Immature natural killer cell (primary cell): Measurements from ENCODE around the gene FGGY. TPM values are rescaled to one million over a fixed set of nuclear protein-coding genes. Genes with fewer than 3 reads are reported as not detected.
"Not testable (repeated sequence)": the region's sequence is repeated elsewhere in the genome, so short reads cannot be mapped to it uniquely, and the experiment has no call there.

Experiments
- DNase-seq, 3 donors: peaks; one replicate each; pipeline ENCODE4 v3.0.0; 2022; ENCODE audit warnings: mixed read lengths in 1 of 3
- H3K27ac Mint-ChIP-seq, 6 donors: one replicate each; pipeline ENCODE4 v1.8.0; 2020; ENCODE audit warnings: mixed read lengths in 6 of 6, mild to moderate bottlenecking in 5 of 6, inconsistent platforms in 4 of 6, moderate library complexity in 3 of 6
- H3K27me3 Mint-ChIP-seq, 3 donors: one replicate each; pipeline ENCODE4 v1.8.0; 2020 to 2021; ENCODE audit warnings: low read depth in 3 of 3, mild to moderate bottlenecking in 3 of 3, mixed read lengths in 3 of 3, moderate library complexity in 3 of 3, inconsistent platforms in 1 of 3
- H3K36me3 Mint-ChIP-seq, 3 donors: one replicate each; pipeline ENCODE4 v1.8.0; 2020; ENCODE audit warnings: mixed read lengths in 3 of 3, inconsistent platforms in 2 of 3, mild to moderate bottlenecking in 2 of 3
- H3K4me1 Mint-ChIP-seq, 2 donors: one replicate each; pipeline ENCODE4 v1.8.0; 2020; ENCODE audit warnings: inconsistent platforms in 2 of 2, mild to moderate bottlenecking in 2 of 2, mixed read lengths in 2 of 2, moderate library complexity in 1 of 2
- H3K4me3 Mint-ChIP-seq, 5 donors: one replicate each; pipeline ENCODE4 v1.8.0; 2020; ENCODE audit warnings: mild to moderate bottlenecking in 5 of 5, mixed read lengths in 5 of 5, inconsistent platforms in 3 of 5, moderate library complexity in 3 of 5
- H3K9me3 Mint-ChIP-seq, 6 donors: one replicate each; pipeline ENCODE4 v1.8.0; 2020; ENCODE audit warnings: mild to moderate bottlenecking in 6 of 6, mixed read lengths in 6 of 6, inconsistent platforms in 4 of 6, moderate library complexity in 3 of 6
- polyA plus RNA-seq, 3 donors: library from polyadenylated mRNA; unstranded; fragments of 300-500 nt; fragmentation: Illumina TruSeq; gene quantifications; one replicate each; pipeline ENCODE4 v1.2.3, GENCODE V29; 2021

The FGGY gene
- polyA plus RNA-seq, 3 donors from 2014 or later: 4.0 to 8.4 (median 5.1) TPM

- H3K36me3 Mint-ChIP-seq, H3K27me3 Mint-ChIP-seq, H3K27ac Mint-ChIP-seq, H3K4me1 Mint-ChIP-seq, H3K9me3 Mint-ChIP-seq, DNase-seq, H3K4me3 Mint-ChIP-seq: not testable (repeated sequence)
Observed at GRCh38 chr1:59592410-59592809, 295.5 kb downstream of the FGGY start.

GRCh38 chr1:59592924-59593323 is 296.0 kb downstream of the FGGY start:
- Mint-ChIP-seq H3K4me1 (no peaks in the 10 kb centered on the region), H3K27me3 (peaks cover 0 to 4% (median 1%) of the 10 kb centered on the region in 3 donors), H3K4me3 (no peak overlapping the region), H3K27ac (no peak overlapping the region), H3K9me3 (peaks cover 0 to 6% (median 0%) of the 10 kb centered on the region in 6 donors), H3K36me3 (no peaks in the 10 kb centered on the region)
- DNase-seq: no peak

GRCh38 chr1:59593798-59594790 is 297.2 kb downstream of the FGGY start:
- Mint-ChIP-seq H3K9me3 (peaks cover 0 to 6% (median 0%) of the 10 kb centered on the region in 6 donors), H3K27ac (no peak overlapping the region), H3K27me3 (peaks cover 0 to 2% (median 1%) of the 10 kb centered on the region in 3 donors), H3K4me3 (no peak overlapping the region), H3K4me1 (no peaks in the 10 kb centered on the region), H3K36me3 (peaks cover 0 to 4% (median 0%) of the 10 kb centered on the region in 3 donors)
- no peak for DNase-seq

DNA sequence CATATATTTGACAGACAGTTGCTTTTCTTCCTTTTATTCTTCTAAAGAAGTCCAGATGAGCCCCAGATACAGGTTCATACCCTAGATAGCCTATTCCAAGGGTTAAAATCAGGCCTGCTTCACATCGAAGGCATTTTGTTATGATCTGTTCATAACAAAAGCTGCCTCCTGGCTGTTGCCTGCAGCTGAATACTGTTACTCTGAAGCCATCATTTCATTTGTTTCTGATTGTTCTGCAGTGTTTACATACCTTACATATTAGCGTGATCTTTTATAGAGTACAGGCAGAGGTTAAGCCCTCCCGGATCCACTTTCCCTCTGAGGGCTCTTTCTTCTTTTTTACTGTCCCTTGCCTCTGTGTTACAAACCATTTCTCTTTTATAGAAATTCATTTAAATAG is 298.9 kb downstream of the FGGY start:
- H3K27ac Mint-ChIP-seq: no peak overlapping the region
- H3K4me1 Mint-ChIP-seq: no peaks in the 10 kb centered on the region

GRCh38 chr1:59596432-59596831 is 299.5 kb downstream of the FGGY start:
- DNase-seq: no peak
- peaks cover 0 to 3% (median 0%) of the 10 kb centered on the region in 3 donors for H3K27me3 Mint-ChIP-seq
- no peaks in the 10 kb centered on the region for H3K4me1 Mint-ChIP-seq
- no peak overlapping the region for H3K4me3 Mint-ChIP-seq
- H3K27ac Mint-ChIP-seq: no peak overlapping the region
- H3K36me3 Mint-ChIP-seq: peaks cover 0 to 9% (median 0%) of the 10 kb centered on the region in 3 donors
- peaks cover 0 to 2% (median 0%) of the 10 kb centered on the region in 6 donors for H3K9me3 Mint-ChIP-seq

More for the DNA sequence above, 298.9 kb downstream of the FGGY start:
- no peak for DNase-seq
- Mint-ChIP-seq H3K9me3 (peaks cover 0 to 5% (median 0%) of the 10 kb centered on the region in 6 donors), H3K27me3 (peaks cover 0 to 4% (median 0%) of the 10 kb centered on the region in 3 donors), H3K36me3 (peaks cover 0 to 9% (median 0%) of the 10 kb centered on the region in 3 donors), H3K4me3 (no peak overlapping the region)

GRCh38 chr1:59596956-59597355 is 300.1 kb downstream of the FGGY start:
- H3K4me3 Mint-ChIP-seq: no peak overlapping the region
- no peak overlapping the region for H3K27ac Mint-ChIP-seq
- peaks cover 0 to 3% (median 0%) of the 10 kb centered on the region in 3 donors for H3K27me3 Mint-ChIP-seq
- peaks cover 0 to 9% (median 0%) of the 10 kb centered on the region in 3 donors for H3K36me3 Mint-ChIP-seq
- DNase-seq: no peak
- no peaks in the 10 kb centered on the region for H3K4me1 Mint-ChIP-seq
- peaks cover 0 to under 1% (median 0%) of the 10 kb centered on the region in 6 donors for H3K9me3 Mint-ChIP-seq

DNA sequence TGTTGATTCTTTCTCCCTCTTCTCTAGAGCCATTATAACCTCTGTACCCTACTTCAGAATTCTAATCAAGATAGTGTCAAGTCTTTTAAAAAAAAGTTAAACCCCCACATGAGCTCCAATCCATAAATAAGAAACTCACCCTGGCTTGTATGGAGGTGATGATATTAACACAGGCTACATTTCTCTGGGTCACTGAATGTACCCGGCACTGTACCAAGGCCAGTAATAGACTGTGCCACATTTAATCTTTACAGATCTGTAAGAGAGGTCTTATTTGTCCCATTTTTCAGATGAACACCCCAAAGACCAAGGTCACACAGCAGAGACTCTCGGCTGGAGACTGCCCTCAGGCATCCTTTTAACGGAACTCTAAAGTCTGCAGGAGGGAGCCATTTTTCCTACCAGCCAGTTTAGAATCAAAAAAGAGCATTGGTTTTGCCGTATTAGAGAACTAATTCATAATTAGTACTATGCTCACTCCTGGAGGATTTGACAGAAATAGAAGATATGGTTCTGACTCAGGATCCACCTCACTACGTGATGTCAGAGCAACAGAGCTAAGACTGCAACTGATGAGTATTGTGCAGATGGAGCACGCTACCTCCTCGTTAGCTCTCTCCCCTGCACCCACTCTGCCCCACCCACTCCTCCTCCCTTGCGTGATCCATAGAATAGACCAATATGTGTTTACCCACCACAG is 300.7 kb downstream of the FGGY start:
- no peaks in the 10 kb centered on the region for H3K9me3 Mint-ChIP-seq
- H3K27ac Mint-ChIP-seq: no peak overlapping the region
- H3K4me1 Mint-ChIP-seq: no peaks in the 10 kb centered on the region
- H3K27me3 Mint-ChIP-seq: peaks cover 0 to 3% (median 0%) of the 10 kb centered on the region in 3 donors
- H3K4me3 Mint-ChIP-seq: no peak overlapping the region
- peaks cover 0 to 9% (median 0%) of the 10 kb centered on the region in 3 donors for H3K36me3 Mint-ChIP-seq
- no peak for DNase-seq

GRCh38 chr1:59598120-59598440 is 301.2 kb downstream of the FGGY start:
- H3K4me3 Mint-ChIP-seq: no peak overlapping the region
- H3K4me1 Mint-ChIP-seq: no peaks in the 10 kb centered on the region
- peaks cover 0 to 3% (median 0%) of the 10 kb centered on the region in 3 donors for H3K27me3 Mint-ChIP-seq
- H3K27ac Mint-ChIP-seq: no peak overlapping the region
- no peak for DNase-seq
- peaks cover 0 to 9% (median 0%) of the 10 kb centered on the region in 3 donors for H3K36me3 Mint-ChIP-seq
- no peaks in the 10 kb centered on the region for H3K9me3 Mint-ChIP-seq

- Mint-ChIP-seq H3K4me1 (no peaks in the 10 kb centered on the region), H3K36me3 (peaks cover 0 to 9% (median 0%) of the 10 kb centered on the region in 3 donors), H3K27me3 (peaks cover 0 to 3% (median 0%) of the 10 kb centered on the region in 3 donors), H3K27ac (no peak overlapping the region), H3K9me3 (no peaks in the 10 kb centered on the region), H3K4me3 (no peak overlapping the region)
- no peak for DNase-seq
Observed at GRCh38 chr1:59601041-59601441, 304.1 kb downstream of the FGGY start.

DNA sequence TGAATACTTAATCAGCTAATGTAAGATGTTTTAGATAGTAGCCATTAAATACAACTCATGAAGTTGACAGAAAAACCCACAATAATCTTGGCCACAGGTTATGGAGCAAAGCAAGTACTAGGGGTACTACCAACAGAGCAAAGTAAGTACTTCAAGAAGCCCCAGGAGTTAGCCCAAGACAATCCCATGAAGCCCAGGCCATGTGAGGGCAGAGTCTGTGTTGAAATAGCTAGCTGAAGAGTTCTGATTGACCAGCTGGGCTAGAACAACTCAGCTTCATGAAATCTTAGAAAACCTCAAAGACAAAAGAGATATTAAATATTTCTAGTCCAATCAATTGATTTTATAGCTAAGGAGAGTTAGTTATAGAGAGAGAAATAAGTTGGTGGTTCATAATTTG is 304.9 kb downstream of the FGGY start:
- no peak overlapping the region for H3K4me3 Mint-ChIP-seq
- peaks cover 0 to 3% (median 0%) of the 10 kb centered on the region in 3 donors for H3K27me3 Mint-ChIP-seq
- no peaks in the 10 kb centered on the region for H3K9me3 Mint-ChIP-seq
- no peaks in the 10 kb centered on the region for H3K4me1 Mint-ChIP-seq
- H3K36me3 Mint-ChIP-seq: peaks cover 0 to 9% (median 3%) of the 10 kb centered on the region in 3 donors
- no peak overlapping the region for H3K27ac Mint-ChIP-seq
- no peak for DNase-seq

DNA sequence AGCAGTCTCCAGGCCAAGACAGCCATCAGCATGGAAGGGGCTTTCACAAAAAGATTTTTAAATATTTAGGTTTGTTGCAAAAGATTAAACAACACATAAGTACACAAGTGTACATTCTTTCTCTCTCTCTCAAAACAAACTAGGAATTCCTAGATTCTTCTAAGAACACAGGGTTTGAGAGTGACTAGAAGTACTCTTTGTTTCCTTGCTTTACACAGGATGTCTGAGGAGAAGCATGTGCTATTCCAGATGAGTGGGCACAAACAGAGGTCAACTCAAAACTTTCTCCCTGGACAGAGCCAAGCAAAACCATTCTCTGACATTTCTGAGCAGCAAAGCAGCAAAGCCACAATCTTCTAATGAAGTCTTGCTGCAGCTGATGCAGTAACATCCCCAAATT is 307.3 kb downstream of the FGGY start:
- Mint-ChIP-seq H3K4me1 (no peaks in the 10 kb centered on the region), H3K27ac (no peak overlapping the region), H3K4me3 (no peak overlapping the region), H3K27me3 (peaks cover 0 to 3% (median 0%) of the 10 kb centered on the region in 3 donors), H3K9me3 (no peaks in the 10 kb centered on the region), H3K36me3 (peaks cover 7 to 24% (median 18%) of the 10 kb centered on the region in 3 donors)
- no peak for DNase-seq

GRCh38 chr1:59605184-59605583 is 308.3 kb downstream of the FGGY start:
- Mint-ChIP-seq H3K36me3 (peaks cover 17 to 34% (median 22%) of the 10 kb centered on the region in 3 donors), H3K27ac (no peak overlapping the region), H3K9me3 (peaks cover 0 to 2% (median 0%) of the 10 kb centered on the region in 6 donors), H3K27me3 (peaks cover 0 to 3% (median 0%) of the 10 kb centered on the region in 3 donors), H3K4me1 (no peaks in the 10 kb centered on the region), H3K4me3 (no peak overlapping the region)
- DNase-seq: no peak

DNA sequence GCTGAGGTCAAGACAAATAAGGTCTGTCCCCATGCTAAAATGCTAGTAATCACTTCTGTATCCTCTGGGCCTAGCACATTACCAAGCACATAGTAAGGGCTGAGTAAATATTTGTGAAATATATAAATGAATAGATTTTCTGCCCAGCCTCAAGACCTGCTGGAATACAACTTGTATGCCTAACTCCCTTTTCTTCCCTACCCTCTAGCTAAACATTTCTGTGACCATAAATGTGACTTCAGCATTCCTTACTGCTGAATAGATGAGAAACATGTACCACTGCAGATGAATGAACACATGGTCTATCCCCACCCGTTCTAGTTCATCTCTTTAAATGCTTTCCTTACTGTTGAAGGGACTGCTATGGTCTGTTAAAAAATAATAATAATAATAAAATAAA is 308.9 kb downstream of the FGGY start:
- Mint-ChIP-seq H3K4me3 (no peak overlapping the region), H3K27me3 (peaks cover 0 to under 1% (median 0%) of the 10 kb centered on the region in 3 donors), H3K4me1 (no peaks in the 10 kb centered on the region), H3K27ac (no peak overlapping the region), H3K9me3 (peaks cover 0 to 2% (median 0%) of the 10 kb centered on the region in 6 donors), H3K36me3 (peaks cover 21 to 38% (median 24%) of the 10 kb centered on the region in 3 donors)
- DNase-seq: no peak

GRCh38 chr1:59609245-59609644 is 312.4 kb downstream of the FGGY start:
- Mint-ChIP-seq H3K4me1 (no peaks in the 10 kb centered on the region), H3K4me3 (no peak overlapping the region), H3K9me3 (peaks cover 0 to 3% (median 0%) of the 10 kb centered on the region in 6 donors), H3K36me3 (peaks cover 21 to 42% (median 37%) of the 10 kb centered on the region in 3 donors), H3K27me3 (peaks cover 0 to 2% (median 0%) of the 10 kb centered on the region in 3 donors), H3K27ac (no peak overlapping the region)
- no peak for DNase-seq
